ENCODE results near the gene TLR9.

DNA sequence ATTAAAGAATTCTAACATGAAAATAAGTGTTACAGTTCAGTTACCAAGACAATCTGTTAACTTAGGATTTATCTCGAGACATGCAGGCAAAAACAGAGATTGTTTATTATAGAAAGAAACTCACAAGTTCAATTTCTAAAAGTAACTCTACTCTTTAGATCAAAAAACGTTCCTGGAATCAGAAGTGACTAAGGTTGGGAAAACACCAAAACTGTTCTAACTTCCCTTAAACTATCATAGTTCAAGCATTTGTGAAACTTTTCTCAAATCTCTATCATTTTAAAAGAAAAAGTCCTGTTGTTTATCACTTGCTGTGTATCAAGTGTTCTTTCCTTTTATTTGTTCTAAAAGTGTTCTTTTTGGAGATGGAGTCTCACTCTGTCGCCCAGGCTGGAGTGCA lies 44.3 kb upstream of the TLR9 start:
- TF ChIP-seq, protein P1, sequence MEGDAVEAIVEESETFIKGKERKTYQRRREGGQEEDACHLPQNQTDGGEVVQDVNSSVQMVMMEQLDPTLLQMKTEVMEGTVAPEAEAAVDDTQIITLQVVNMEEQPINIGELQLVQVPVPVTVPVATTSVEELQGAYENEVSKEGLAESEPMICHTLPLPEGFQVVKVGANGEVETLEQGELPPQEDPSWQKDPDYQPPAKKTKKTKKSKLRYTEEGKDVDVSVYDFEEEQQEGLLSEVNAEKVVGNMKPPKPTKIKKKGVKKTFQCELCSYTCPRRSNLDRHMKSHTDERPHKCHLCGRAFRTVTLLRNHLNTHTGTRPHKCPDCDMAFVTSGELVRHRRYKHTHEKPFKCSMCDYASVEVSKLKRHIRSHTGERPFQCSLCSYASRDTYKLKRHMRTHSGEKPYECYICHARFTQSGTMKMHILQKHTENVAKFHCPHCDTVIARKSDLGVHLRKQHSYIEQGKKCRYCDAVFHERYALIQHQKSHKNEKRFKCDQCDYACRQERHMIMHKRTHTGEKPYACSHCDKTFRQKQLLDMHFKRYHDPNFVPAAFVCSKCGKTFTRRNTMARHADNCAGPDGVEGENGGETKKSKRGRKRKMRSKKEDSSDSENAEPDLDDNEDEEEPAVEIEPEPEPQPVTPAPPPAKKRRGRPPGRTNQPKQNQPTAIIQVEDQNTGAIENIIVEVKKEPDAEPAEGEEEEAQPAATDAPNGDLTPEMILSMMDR (IDR thresholded peaks at IDR 0.05; ENCODE audit: borderline replicate concordance, extremely low read depth, low read length, poor library complexity, severe bottlenecking) = no peak
- no peak for TF ChIP-seq EZH2 (IDR thresholded peaks at IDR 0.05; ENCODE audit: borderline replicate concordance, low read depth, low read length, severe bottlenecking)

Data from DND-41 (cell line).